Measurements from ENCODE around the gene CDRT4.

Gene CDRT4

DNA sequence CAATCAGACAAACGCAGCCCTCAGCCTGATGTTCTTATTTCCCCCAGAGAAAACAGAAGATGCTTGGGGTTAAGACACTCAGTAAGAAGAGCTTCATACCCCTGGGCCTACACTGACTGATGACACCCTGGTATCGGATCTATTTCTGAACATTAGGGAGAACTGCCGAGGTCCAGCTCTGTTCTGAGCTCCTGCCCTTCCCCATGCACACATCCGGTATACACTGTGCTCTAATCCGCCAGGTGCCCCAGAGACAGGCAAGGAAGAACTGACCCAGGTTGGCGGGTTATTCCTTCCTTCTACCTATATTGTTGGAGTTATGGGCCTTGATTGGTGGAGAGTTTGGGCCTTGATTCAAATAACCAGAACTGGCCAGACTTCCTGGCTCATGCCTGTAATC is 68.0 kb downstream of the CDRT4 start:
- no peaks in the 10 kb centered on the region for H3K79me2 ChIP-seq (ENCODE audit: control insufficient read depth, low read length)
- H3K9me3 ChIP-seq (ENCODE audit: control insufficient read depth, insufficient read depth, low read length): no peaks in the 10 kb centered on the region
- H3K4me1 ChIP-seq (ENCODE audit: control insufficient read depth, low read length): no peaks in the 10 kb centered on the region
- no peaks in the 10 kb centered on the region for H3F3A ChIP-seq (ENCODE audit: control insufficient read depth, insufficient read depth)
- no peaks in the 10 kb centered on the region for H3K9me2 ChIP-seq (replicated peaks; ENCODE audit: control insufficient read depth, low read length)
- no peaks in the 10 kb centered on the region for H3K27me3 ChIP-seq (ENCODE audit: control insufficient read depth, low read length)
- TF ChIP-seq, protein P1, sequence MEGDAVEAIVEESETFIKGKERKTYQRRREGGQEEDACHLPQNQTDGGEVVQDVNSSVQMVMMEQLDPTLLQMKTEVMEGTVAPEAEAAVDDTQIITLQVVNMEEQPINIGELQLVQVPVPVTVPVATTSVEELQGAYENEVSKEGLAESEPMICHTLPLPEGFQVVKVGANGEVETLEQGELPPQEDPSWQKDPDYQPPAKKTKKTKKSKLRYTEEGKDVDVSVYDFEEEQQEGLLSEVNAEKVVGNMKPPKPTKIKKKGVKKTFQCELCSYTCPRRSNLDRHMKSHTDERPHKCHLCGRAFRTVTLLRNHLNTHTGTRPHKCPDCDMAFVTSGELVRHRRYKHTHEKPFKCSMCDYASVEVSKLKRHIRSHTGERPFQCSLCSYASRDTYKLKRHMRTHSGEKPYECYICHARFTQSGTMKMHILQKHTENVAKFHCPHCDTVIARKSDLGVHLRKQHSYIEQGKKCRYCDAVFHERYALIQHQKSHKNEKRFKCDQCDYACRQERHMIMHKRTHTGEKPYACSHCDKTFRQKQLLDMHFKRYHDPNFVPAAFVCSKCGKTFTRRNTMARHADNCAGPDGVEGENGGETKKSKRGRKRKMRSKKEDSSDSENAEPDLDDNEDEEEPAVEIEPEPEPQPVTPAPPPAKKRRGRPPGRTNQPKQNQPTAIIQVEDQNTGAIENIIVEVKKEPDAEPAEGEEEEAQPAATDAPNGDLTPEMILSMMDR (IDR thresholded peaks at IDR 0.05; ENCODE audit: low read depth, low read length, poor library complexity, severe bottlenecking): no peak
- TF ChIP-seq EZH2phosphoT487 (IDR thresholded peaks at IDR 0.05; ENCODE audit: borderline replicate concordance, low read length): no peak
- H4K20me1 ChIP-seq (ENCODE audit: control insufficient read depth, insufficient read depth, low read depth, low read length): no peaks in the 10 kb centered on the region
- no peak overlapping the region for H3K4me3 ChIP-seq (ENCODE audit: low read length)
- H3K4me2 ChIP-seq (ENCODE audit: low read length): no peak overlapping the region
- H3K27ac ChIP-seq (ENCODE audit: low read depth, low read length): no peak overlapping the region
- H3K36me3 ChIP-seq (ENCODE audit: control insufficient read depth, low read length): no peaks in the 10 kb centered on the region

DNA sequence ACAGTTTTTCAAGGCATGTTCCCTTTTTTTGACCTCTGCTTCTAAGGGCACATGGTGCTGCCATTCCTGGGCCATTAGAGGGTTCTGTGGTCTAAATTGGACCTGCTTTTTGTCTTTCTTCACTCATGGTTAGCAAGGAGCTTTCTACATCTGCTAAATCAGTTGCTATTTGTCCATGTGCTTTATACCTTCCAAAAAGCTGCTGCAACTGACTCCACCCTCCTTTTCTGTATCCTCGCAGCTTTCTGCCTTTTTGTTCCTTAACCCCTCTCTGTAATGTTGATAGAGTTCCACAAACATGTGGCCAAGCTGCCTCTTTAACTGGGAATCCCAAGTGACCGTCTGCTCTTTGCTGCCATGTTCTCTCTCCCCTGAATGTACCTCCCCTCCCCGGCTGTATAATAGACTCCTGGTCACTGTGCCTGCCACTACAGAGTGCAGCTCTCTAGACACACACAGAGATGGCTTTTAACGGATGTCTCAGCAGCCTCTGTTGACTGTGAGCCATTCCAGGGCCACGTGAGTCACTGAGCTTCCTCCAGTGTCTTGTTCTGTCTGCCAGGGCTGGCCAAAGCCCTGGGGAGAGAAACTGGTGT is 68.6 kb downstream of the CDRT4 start:
- Histone ChIP-seq H3K4me3 (ENCODE audit: low read length) (no peak overlapping the region), H3K27ac (ENCODE audit: low read depth, low read length) (no peak overlapping the region)

DNA sequence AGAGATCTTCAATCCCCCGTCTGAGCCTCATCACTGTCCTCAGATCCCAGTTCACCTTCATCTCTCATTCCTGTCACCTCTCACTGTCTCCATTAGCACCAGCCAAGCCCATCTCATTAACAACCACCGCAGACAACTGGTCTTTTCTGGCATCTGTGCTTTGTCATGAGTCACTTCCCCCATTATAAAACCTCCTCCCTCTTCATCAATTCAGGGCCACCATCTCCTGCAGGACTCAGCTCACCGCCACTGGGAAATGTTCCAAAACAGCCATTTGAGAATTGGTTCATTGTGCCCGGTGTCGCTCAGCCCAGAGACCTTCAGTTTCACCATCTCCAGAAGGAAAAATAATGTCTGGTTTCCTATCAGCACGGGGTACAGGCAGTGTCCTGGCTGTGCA is 69.1 kb downstream of the CDRT4 start:
- Histone ChIP-seq H3K9me2 (replicated peaks; ENCODE audit: control insufficient read depth, low read length) (no peaks in the 10 kb centered on the region), H3K79me2 (ENCODE audit: control insufficient read depth, low read length) (no peaks in the 10 kb centered on the region), H3K27me3 (ENCODE audit: control insufficient read depth, low read length) (no peaks in the 10 kb centered on the region), H3K4me2 (ENCODE audit: low read length) (no peak overlapping the region), H3K4me1 (ENCODE audit: control insufficient read depth, low read length) (no peaks in the 10 kb centered on the region), H3K36me3 (ENCODE audit: control insufficient read depth, low read length) (no peaks in the 10 kb centered on the region), H4K20me1 (ENCODE audit: control insufficient read depth, insufficient read depth, low read depth, low read length) (no peaks in the 10 kb centered on the region), H3K9me3 (ENCODE audit: control insufficient read depth, insufficient read depth, low read length) (no peaks in the 10 kb centered on the region), H3K4me3 (ENCODE audit: low read length) (no peak overlapping the region), H3F3A (ENCODE audit: control insufficient read depth, insufficient read depth) (no peaks in the 10 kb centered on the region), H3K27ac (ENCODE audit: low read depth, low read length) (no peak overlapping the region)
- TF ChIP-seq EZH2phosphoT487 (IDR thresholded peaks at IDR 0.05; ENCODE audit: borderline replicate concordance, low read length): no peak
- TF ChIP-seq, protein P1 (IDR thresholded peaks at IDR 0.05; ENCODE audit: low read depth, low read length, poor library complexity, severe bottlenecking): no peak

More for the DNA sequence above, 68.6 kb downstream of the CDRT4 start:
- Histone ChIP-seq H3K27me3 (ENCODE audit: control insufficient read depth, low read length) (no peaks in the 10 kb centered on the region), H4K20me1 (ENCODE audit: control insufficient read depth, insufficient read depth, low read depth, low read length) (no peaks in the 10 kb centered on the region), H3F3A (ENCODE audit: control insufficient read depth, insufficient read depth) (no peaks in the 10 kb centered on the region), H3K79me2 (ENCODE audit: control insufficient read depth, low read length) (no peaks in the 10 kb centered on the region), H3K9me3 (ENCODE audit: control insufficient read depth, insufficient read depth, low read length) (no peaks in the 10 kb centered on the region), H3K36me3 (ENCODE audit: control insufficient read depth, low read length) (no peaks in the 10 kb centered on the region), H3K4me2 (ENCODE audit: low read length) (no peak overlapping the region), H3K9me2 (replicated peaks; ENCODE audit: control insufficient read depth, low read length) (no peaks in the 10 kb centered on the region), H3K4me1 (ENCODE audit: control insufficient read depth, low read length) (no peaks in the 10 kb centered on the region)
- TF ChIP-seq EZH2phosphoT487 (IDR thresholded peaks at IDR 0.05; ENCODE audit: borderline replicate concordance, low read length): no peak
- TF ChIP-seq, protein P1 (IDR thresholded peaks at IDR 0.05; ENCODE audit: low read depth, low read length, poor library complexity, severe bottlenecking): no peak
